Gastrocnemius medialis (tissue), 4 donors: ENCODE measurements around the gene SIM1. TPM values are rescaled to one million over a fixed set of nuclear protein-coding genes. Genes with fewer than 3 reads are reported as not detected.

Experiments
- ATAC-seq, 2 donors: fragments of 150-250 bp; one replicate each; pipeline ENCODE4 v1.9.1; 2016
- DNase-seq, 2 donors: peaks; one replicate each; pipeline ENCODE4 v3.0.0-alpha.2; 2019
- H3K27ac ChIP-seq, 4 donors: fragments of 200-600 bp; sonication (generic); 1 replicate in 1 of 4; 2 replicates in 3 of 4; pipeline ENCODE4 v1.5.1; 2016 to 2018; ENCODE audit warnings: mild to moderate bottlenecking in 2 of 4, moderate library complexity in 1 of 4
- H3K27me3 ChIP-seq, 3 donors: fragments of 200-600 bp; sonication (generic) in 2 of 3; 1 replicate in 1 of 3; 2 replicates in 2 of 3; pipeline versions ENCODE4 v1.5.1 to v1.6.0; 2016 to 2019; ENCODE audit warnings: mild to moderate bottlenecking in 1 of 3, moderate library complexity in 1 of 3
- H3K36me3 ChIP-seq, 2 donors: fragments of 200-600 bp; sonication (generic) in 1 of 2; one replicate each; pipeline ENCODE4 v1.5.1; 2017 to 2018
- H3K4me1 ChIP-seq, 2 donors: fragments of 200-600 bp; sonication (generic) in 1 of 2; one replicate each; pipeline ENCODE4 v1.5.1; 2016 to 2017; ENCODE audit warnings: mild to moderate bottlenecking in 2 of 2
- H3K4me3 ChIP-seq, 4 donors: fragments of 200-600 bp; sonication (generic) in 3 of 4; 1 replicate in 1 of 4; 2 replicates in 3 of 4; pipeline ENCODE4 v1.5.1; 2016 to 2019; ENCODE audit warnings: mild to moderate bottlenecking in 2 of 4
- H3K9me3 ChIP-seq, 3 donors: fragments of 200-600 bp; sonication (generic) in 2 of 3; 1 replicate in 1 of 3; 2 replicates in 2 of 3; pipeline ENCODE4 v1.5.1; 2016 to 2019
- CTCF ChIP-seq, 5 experiments: fragments of 450-650 bp in 3 of 5; fragments of 200-600 bp in 2 of 5; sonication (generic) in 2 of 5; IDR thresholded peaks in 4 of 5; conservative IDR thresholded peaks in 1 of 5; 1 replicate in 4 of 5; 2 replicates in 1 of 5; pipeline ENCODE4 v1.5.1; 2016 to 2019; ENCODE audit warnings: antibody characterized with exemption in 5 of 5, mild to moderate bottlenecking in 3 of 5, moderate library complexity in 3 of 5
- POLR2A ChIP-seq, 2 donors: fragments of 450-650 bp; IDR thresholded peaks; one replicate each; pipeline ENCODE4 v1.6.1; 2017; ENCODE audit warnings: antibody characterized with exemption in 2 of 2, mild to moderate bottlenecking in 2 of 2, moderate library complexity in 2 of 2
- in situ Hi-C, 4 donors: fragments of 200-750 bp; cut with MboI; loops; one replicate each; pipeline versions ENCODE4 v1.15.0 to v1.8.0; 2017; ENCODE audit warnings: low sequenced_read_pairs in 4 of 4
- intact Hi-C: fragments of 100-400 bp; cut with DNase I; formaldehyde crosslinking; loops from one replicate; pipeline ENCODE4 v1.15.1; 2023; ENCODE audit warnings: low total_unique reads
- total RNA-seq, 4 donors: library from RNA; depleted of rRNA; stranded (reverse); fragments of >200 nt; gene quantifications; one replicate each; pipeline versions ENCODE4 v1.1.0 to v1.2.3, GENCODE V29; 2016

SIM1 gene
- total RNA-seq, 4 donors from 2014 or later: 0.19 to 1.8 (median 0.88) TPM

GRCh38 chr6:100440935-100441334 is 23.8 kb downstream of the SIM1 start:
- TF ChIP-seq POLR2A (IDR thresholded peaks at IDR 0.05) (no peak), CTCF (IDR thresholded peaks at IDR 0.05 in 4 of 5, conservative IDR thresholded peaks at IDR 0.05 in 1 of 5) (no peak)
- H3K4me1 ChIP-seq: no peaks in the 10 kb centered on the region
- H3K36me3 ChIP-seq: no peaks in the 10 kb centered on the region
- no peak for DNase-seq
- ATAC-seq: no peak
- H3K27me3 ChIP-seq: peaks cover 0 to 15% (median 5%) of the 10 kb centered on the region in 3 donors
- H3K4me3 ChIP-seq: no peak overlapping the region
- in situ Hi-C loops (no loop called here), intact Hi-C loops (no loop called here)
- H3K27ac ChIP-seq: no peak overlapping the region
- no peaks in the 10 kb centered on the region for H3K9me3 ChIP-seq

- no peaks in the 10 kb centered on the region for H3K36me3 ChIP-seq
- no peaks in the 10 kb centered on the region for H3K4me1 ChIP-seq
- H3K27ac ChIP-seq: no peak overlapping the region
- no peaks in the 10 kb centered on the region for H3K9me3 ChIP-seq
- intact Hi-C loops (no loop called here), in situ Hi-C loops (no loop called here)
- no peaks in the 10 kb centered on the region for H3K27me3 ChIP-seq
- H3K4me3 ChIP-seq: no peak overlapping the region
- ATAC-seq: no peak
- DNase-seq: no peak
- TF ChIP-seq CTCF (IDR thresholded peaks at IDR 0.05 in 4 of 5, conservative IDR thresholded peaks at IDR 0.05 in 1 of 5) (no peak), POLR2A (IDR thresholded peaks at IDR 0.05) (no peak)
These were observed 29.4 kb downstream of the SIM1 start for GRCh38 chr6:100435299-100435698.

GRCh38 chr6:100433726-100434435 is 30.8 kb downstream of the SIM1 start:
- intact Hi-C loops: no loop called here
- no peak for DNase-seq
- Histone ChIP-seq H3K9me3 (no peaks in the 10 kb centered on the region), H3K36me3 (no peaks in the 10 kb centered on the region), H3K4me3 (no peak overlapping the region), H3K4me1 (no peaks in the 10 kb centered on the region), H3K27me3 (no peaks in the 10 kb centered on the region), H3K27ac (no peak overlapping the region)
- in situ Hi-C loops: no loop called here
- no peak for TF ChIP-seq CTCF (IDR thresholded peaks at IDR 0.05 in 4 of 5, conservative IDR thresholded peaks at IDR 0.05 in 1 of 5)
- TF ChIP-seq POLR2A (IDR thresholded peaks at IDR 0.05): no peak
- no peak for ATAC-seq

- H3K4me3 ChIP-seq: no peak overlapping the region
- H3K27ac ChIP-seq: no peak overlapping the region
- ATAC-seq: no peak
- no peaks in the 10 kb centered on the region for H3K9me3 ChIP-seq
- in situ Hi-C loops (no loop called here), intact Hi-C loops (no loop called here)
- H3K36me3 ChIP-seq: no peaks in the 10 kb centered on the region
- no peaks in the 10 kb centered on the region for H3K27me3 ChIP-seq
- no peaks in the 10 kb centered on the region for H3K4me1 ChIP-seq
- TF ChIP-seq CTCF (IDR thresholded peaks at IDR 0.05 in 4 of 5, conservative IDR thresholded peaks at IDR 0.05 in 1 of 5) (no peak), POLR2A (IDR thresholded peaks at IDR 0.05) (no peak)
- no peak for DNase-seq
These were observed 32.6 kb downstream of the SIM1 start for GRCh38 chr6:100432136-100432535.

- Histone ChIP-seq H3K9me3 (no peaks in the 10 kb centered on the region), H3K27me3 (no peaks in the 10 kb centered on the region), H3K4me3 (no peak overlapping the region), H3K27ac (no peak overlapping the region), H3K4me1 (no peaks in the 10 kb centered on the region), H3K36me3 (no peaks in the 10 kb centered on the region)
- DNase-seq (no peak), ATAC-seq (no peak)
- in situ Hi-C loops (no loop called here), intact Hi-C loops (no loop called here)
- TF ChIP-seq POLR2A (IDR thresholded peaks at IDR 0.05) (no peak), CTCF (IDR thresholded peaks at IDR 0.05 in 4 of 5, conservative IDR thresholded peaks at IDR 0.05 in 1 of 5) (no peak)
These were observed 33.8 kb downstream of the SIM1 start for GRCh38 chr6:100430962-100431361.
